ENCODE results near the gene MED19.

MED19 gene

DNA sequence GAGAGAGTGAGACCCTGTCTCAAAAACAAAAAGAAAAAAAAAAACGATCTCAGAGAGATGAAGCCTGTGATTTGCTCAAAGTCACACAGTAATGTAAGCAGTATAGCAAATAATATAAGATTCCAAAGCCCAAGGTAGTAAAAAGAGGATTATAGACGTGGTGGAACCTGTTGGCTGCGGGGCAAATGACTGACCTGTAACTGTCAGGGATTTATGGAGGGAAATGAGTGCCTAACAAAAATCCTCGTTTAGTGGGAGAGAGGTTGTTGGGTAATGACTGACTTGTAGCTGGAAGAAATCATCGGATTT lies 55.2 kb downstream of the MED19 start:
- no peak for DNase-seq (ENCODE audit: low read depth)
- H3K4me3 ChIP-seq (replicated peaks; ENCODE audit: low read depth, low read length) = peak overlapping the region; percentile 66
- TF ChIP-seq, protein P1, sequence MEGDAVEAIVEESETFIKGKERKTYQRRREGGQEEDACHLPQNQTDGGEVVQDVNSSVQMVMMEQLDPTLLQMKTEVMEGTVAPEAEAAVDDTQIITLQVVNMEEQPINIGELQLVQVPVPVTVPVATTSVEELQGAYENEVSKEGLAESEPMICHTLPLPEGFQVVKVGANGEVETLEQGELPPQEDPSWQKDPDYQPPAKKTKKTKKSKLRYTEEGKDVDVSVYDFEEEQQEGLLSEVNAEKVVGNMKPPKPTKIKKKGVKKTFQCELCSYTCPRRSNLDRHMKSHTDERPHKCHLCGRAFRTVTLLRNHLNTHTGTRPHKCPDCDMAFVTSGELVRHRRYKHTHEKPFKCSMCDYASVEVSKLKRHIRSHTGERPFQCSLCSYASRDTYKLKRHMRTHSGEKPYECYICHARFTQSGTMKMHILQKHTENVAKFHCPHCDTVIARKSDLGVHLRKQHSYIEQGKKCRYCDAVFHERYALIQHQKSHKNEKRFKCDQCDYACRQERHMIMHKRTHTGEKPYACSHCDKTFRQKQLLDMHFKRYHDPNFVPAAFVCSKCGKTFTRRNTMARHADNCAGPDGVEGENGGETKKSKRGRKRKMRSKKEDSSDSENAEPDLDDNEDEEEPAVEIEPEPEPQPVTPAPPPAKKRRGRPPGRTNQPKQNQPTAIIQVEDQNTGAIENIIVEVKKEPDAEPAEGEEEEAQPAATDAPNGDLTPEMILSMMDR (IDR thresholded peaks at IDR 0.05; ENCODE audit: low read length, missing control alignments) = no peak
